Gastrocnemius medialis (tissue), 4 donors: ENCODE measurements around the gene VMAC.

Source experiments
- CTCF ChIP-seq, 5 experiments: fragments of 450-650 bp in 3 of 5; fragments of 200-600 bp in 2 of 5; sonication (generic) in 2 of 5; IDR thresholded peaks in 4 of 5; conservative IDR thresholded peaks in 1 of 5; 1 replicate in 4 of 5; 2 replicates in 1 of 5; pipeline ENCODE4 v1.5.1; 2016 to 2019; ENCODE audit warnings: antibody characterized with exemption in 5 of 5, mild to moderate bottlenecking in 3 of 5, moderate library complexity in 3 of 5
- POLR2A ChIP-seq, 2 donors: fragments of 450-650 bp; IDR thresholded peaks; one replicate each; pipeline ENCODE4 v1.6.1; 2017; ENCODE audit warnings: antibody characterized with exemption in 2 of 2, mild to moderate bottlenecking in 2 of 2, moderate library complexity in 2 of 2

GRCh38 chr19:5959260-5960004 is 54.8 kb downstream of the VMAC start:
- TF ChIP-seq CTCF (IDR thresholded peaks at IDR 0.05 in 4 of 5, conservative IDR thresholded peaks at IDR 0.05 in 1 of 5) (no peak), POLR2A (IDR thresholded peaks at IDR 0.05) (no peak)
